ENCODE results near the gene FBXL3. TPM values are rescaled to one million over a fixed set of nuclear protein-coding genes. Genes with fewer than 3 reads are reported as not detected.

Gene FBXL3
- total and polyA plus RNA-seq, 2 of the 8 experiments (the other 6 are each of a cell fraction or from before 2014, with no cell fraction given), result 4.9 to 14.9 TPM

GRCh38 chr13:76958841-76959432 is 68.0 kb downstream of the FBXL3 start:
- FAIRE-seq, result no peak
- WGBS, 2 experiments (ENCODE audit: extremely low coverage in 1 of 2, insufficient coverage in 1 of 2, insufficient read length in 1 of 2, insufficient replicate concordance in 2 of 2, low coverage in 1 of 2, low lambda C conversion rate in 2 of 2, missing lambda C conversion rate in 1 of 2), result 93% methylated on average over 4 of the region's 4 CpGs; no CpG with 5 or more reads in 1 of the 2 experiments

More at GRCh38 chr13:76958841-76959432, 68.0 kb downstream of the FBXL3 start:
- Histone ChIP-seq H2BK20ac (ENCODE audit: low read length) (no peak overlapping the region), H2BK5ac (ENCODE audit: low read depth, low read length) (no peak overlapping the region), H4K20me1 (replicated peaks in 1 of 2; ENCODE audit: control insufficient read depth in 1 of 2, insufficient read depth in 2 of 2, low read length in 2 of 2) (no peaks in the 10 kb centered on the region), H3K9ac (replicated peaks in 1 of 4; ENCODE audit: extremely low read depth in 1 of 4, low read depth in 3 of 4, low read length in 3 of 4) (no peak overlapping the region), H3K9me3 (ENCODE audit: insufficient read depth in 2 of 2, low read depth in 1 of 2, low read length in 1 of 2) (peaks cover 19% of the 10 kb centered on the region in 2 experiments), H3K36me3 (ENCODE audit: control insufficient read depth in 2 of 4, insufficient read depth in 4 of 4, low read length in 3 of 4) (no peaks in the 10 kb centered on the region), H2BK120ac (replicated peaks; ENCODE audit: low read depth, low read length) (no peak overlapping the region), H3K14ac (ENCODE audit: insufficient read length) (no peak overlapping the region), H3K79me2 (ENCODE audit: control insufficient read depth in 1 of 2, insufficient read depth in 2 of 2, low read length in 2 of 2) (no peaks in the 10 kb centered on the region), H4K91ac (replicated peaks; ENCODE audit: insufficient read length, low read length) (no peak overlapping the region), H3K23me2 (ENCODE audit: low read depth, low read length) (no peaks in the 10 kb centered on the region), H4K5ac (ENCODE audit: insufficient read length, low read depth, low read length) (no peak overlapping the region), H3K23ac (ENCODE audit: insufficient read length) (no peak overlapping the region), H2BK12ac (ENCODE audit: low read depth, low read length) (no peak overlapping the region), H4K8ac (ENCODE audit: extremely low read depth, insufficient read depth, low read length) (no peak overlapping the region), H3K4me3 (ENCODE audit: extremely low read depth in 1 of 4, insufficient read depth in 2 of 4, low read depth in 3 of 4, low read length in 4 of 4) (no peak overlapping the region), H3K4me2 (ENCODE audit: insufficient read depth in 1 of 2, low read depth in 2 of 2, low read length in 2 of 2) (no peak overlapping the region), H3K27ac (ENCODE audit: low read depth, low read length) (no peak overlapping the region), H3K4me1 (replicated peaks in 1 of 4; ENCODE audit: control insufficient read depth in 3 of 4, insufficient read depth in 4 of 4, low read length in 3 of 4) (no peaks in the 10 kb centered on the region), H3K4ac (replicated peaks; ENCODE audit: insufficient read length, low read depth, low read length) (no peak overlapping the region), H2AFZ (ENCODE audit: low read length) (no peak overlapping the region), H3K79me1 (ENCODE audit: low read depth, low read length) (no peaks in the 10 kb centered on the region), H3K18ac (ENCODE audit: extremely low read depth, low read length) (no peak overlapping the region), H3K56ac (replicated peaks; ENCODE audit: insufficient read length, low read depth, low read length) (no peak overlapping the region), H3K27me3 (replicated peaks in 1 of 4; ENCODE audit: control insufficient read depth in 3 of 4, extremely low read depth in 1 of 4, insufficient read depth in 3 of 4, low read length in 3 of 4) (no peaks in the 10 kb centered on the region), H2AK5ac (ENCODE audit: low read depth, low read length) (no peak overlapping the region), H2BK15ac (ENCODE audit: low read length) (no peak overlapping the region)
- ChIA-PET POLR2A (ENCODE audit: partially characterized antibody) (no interaction called here), CTCF (ENCODE audit: partially characterized antibody) (no interaction called here)
- TF ChIP-seq FOSL1 (IDR thresholded peaks at IDR 0.05; ENCODE audit: insufficient read depth, low read depth, low read length), result no peak
- no peak for TF ChIP-seq RBBP5 (IDR thresholded peaks at IDR 0.05; ENCODE audit: borderline replicate concordance, low read depth, low read length)
- TF ChIP-seq TAF7 (optimal IDR thresholded peaks at IDR 0.05; ENCODE audit: borderline replicate concordance, low read depth, low read length), result no peak
- no peak for TF ChIP-seq ZNF274 (IDR thresholded peaks at IDR 0.05; ENCODE audit: borderline replicate concordance, extremely low read depth, low read length)
- TF ChIP-seq CBX5 (IDR thresholded peaks at IDR 0.05; ENCODE audit: low read depth, low read length), result no peak
- no peak for TF ChIP-seq USF2 (IDR thresholded peaks at IDR 0.05; ENCODE audit: low read length)
- TF ChIP-seq ASH2L (IDR thresholded peaks at IDR 0.05; ENCODE audit: low read length), result no peak
- TF ChIP-seq RFX5 (IDR thresholded peaks at IDR 0.05; ENCODE audit: borderline replicate concordance, low read depth, low read length), result no peak
- no peak for TF ChIP-seq TAF1 (IDR thresholded peaks at IDR 0.05; ENCODE audit: low read depth, low read length)
- DNase-seq (ENCODE audit: low read depth in 1 of 2, low spot score in 2 of 2), result no peak
